ENCODE data around the gene HACD4.

The HACD4 gene

GRCh38 chr9:21016701-21017491 lies 14.5 kb downstream of the HACD4 start:
- Histone ChIP-seq H3K9me3 (ENCODE audit: control insufficient read depth in 1 of 2, low read length in 2 of 2) (no peaks in the 10 kb centered on the region), H3K36me3 (ENCODE audit: control insufficient read depth in 1 of 2, insufficient read depth in 2 of 2, low read length in 2 of 2) (peaks cover 3 to 6% of the 10 kb centered on the region in 2 donors), H3K27ac (ENCODE audit: low read length) (no peak overlapping the region), H3K4me3 (ENCODE audit: low read depth in 1 of 2, low read length in 2 of 2) (no peak overlapping the region), H3K4me1 (ENCODE audit: control insufficient read depth in 1 of 2, insufficient read depth in 2 of 2, low read length in 2 of 2) (peaks cover 0 to 8% of the 10 kb centered on the region in 2 donors), H3K27me3 (ENCODE audit: low read depth, low read length) (no peaks in the 10 kb centered on the region)

DNA sequence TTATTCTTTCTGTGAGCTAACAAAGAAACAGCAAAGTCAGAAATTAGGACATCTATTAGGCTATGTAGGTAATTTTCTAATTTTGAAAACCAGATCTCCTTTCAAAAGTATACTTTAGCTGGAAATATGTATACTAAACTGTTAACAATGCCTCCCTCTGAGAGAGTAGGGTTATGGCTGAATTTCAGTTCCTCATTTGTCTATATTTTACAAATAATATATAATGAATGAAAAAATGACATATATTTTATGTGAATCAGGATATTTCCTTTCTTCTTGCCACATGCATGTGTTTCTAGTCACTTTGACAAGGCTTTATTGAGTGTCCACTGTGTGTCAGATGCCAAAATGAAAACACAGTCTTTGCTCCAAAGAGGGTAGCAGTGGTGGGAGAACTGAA lies 15.4 kb downstream of the HACD4 start:
- no peaks in the 10 kb centered on the region for H3K27me3 ChIP-seq (ENCODE audit: low read depth, low read length)

GRCh38 chr9:21015129-21015815 lies 16.2 kb downstream of the HACD4 start:
- Histone ChIP-seq H3K36me3 (ENCODE audit: control insufficient read depth in 1 of 2, insufficient read depth in 2 of 2, low read length in 2 of 2) (peaks cover 6 to 13% of the 10 kb centered on the region in 2 donors), H3K4me1 (ENCODE audit: control insufficient read depth in 1 of 2, insufficient read depth in 2 of 2, low read length in 2 of 2) (peaks cover 0 to 8% of the 10 kb centered on the region in 2 donors), H3K27ac (ENCODE audit: low read length) (no peak overlapping the region), H3K9me3 (ENCODE audit: control insufficient read depth in 1 of 2, low read length in 2 of 2) (no peaks in the 10 kb centered on the region), H3K4me3 (ENCODE audit: low read depth in 1 of 2, low read length in 2 of 2) (no peak overlapping the region), H3K27me3 (ENCODE audit: low read depth, low read length) (no peaks in the 10 kb centered on the region)

More for the DNA sequence above, 15.4 kb downstream of the HACD4 start:
- Histone ChIP-seq H3K27ac (ENCODE audit: low read length) (no peak overlapping the region), H3K4me1 (ENCODE audit: control insufficient read depth in 1 of 2, insufficient read depth in 2 of 2, low read length in 2 of 2) (peaks cover 0 to 8% of the 10 kb centered on the region in 2 donors), H3K36me3 (ENCODE audit: control insufficient read depth in 1 of 2, insufficient read depth in 2 of 2, low read length in 2 of 2) (peaks cover 6 to 8% of the 10 kb centered on the region in 2 donors), H3K9me3 (ENCODE audit: control insufficient read depth in 1 of 2, low read length in 2 of 2) (no peaks in the 10 kb centered on the region), H3K4me3 (ENCODE audit: low read depth in 1 of 2, low read length in 2 of 2) (no peak overlapping the region)

DNA sequence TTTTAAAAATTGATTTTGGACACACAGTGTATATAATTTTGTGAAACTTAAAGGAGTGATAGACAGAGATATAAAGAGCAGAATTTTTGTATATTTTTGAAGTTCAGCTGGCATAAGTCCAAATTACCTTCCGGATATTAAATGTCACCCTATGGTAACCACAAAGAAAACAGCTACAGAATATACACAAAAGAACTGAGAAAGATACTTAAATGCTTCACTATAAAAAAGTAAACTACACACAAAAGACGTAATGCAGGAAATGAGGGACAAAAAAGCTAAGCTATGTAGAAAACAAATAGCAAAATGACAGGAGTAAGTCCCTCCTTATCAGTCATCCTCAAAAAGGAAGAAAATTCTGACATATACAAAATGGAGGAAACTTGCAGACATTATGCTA lies 29.4 kb downstream of the HACD4 start:
- Histone ChIP-seq H3K27ac (ENCODE audit: low read length) (no peak overlapping the region), H3K36me3 (ENCODE audit: control insufficient read depth in 1 of 2, insufficient read depth in 2 of 2, low read length in 2 of 2) (peaks cover 17 to 23% of the 10 kb centered on the region in 2 donors), H3K9me3 (ENCODE audit: control insufficient read depth in 1 of 2, low read length in 2 of 2) (peaks cover 0 to 9% of the 10 kb centered on the region in 2 donors), H3K27me3 (ENCODE audit: low read depth, low read length) (no peaks in the 10 kb centered on the region), H3K4me1 (ENCODE audit: control insufficient read depth in 1 of 2, insufficient read depth in 2 of 2, low read length in 2 of 2) (peaks cover 0 to 7% of the 10 kb centered on the region in 2 donors), H3K4me3 (ENCODE audit: low read depth in 1 of 2, low read length in 2 of 2) (no peak overlapping the region)

DNA sequence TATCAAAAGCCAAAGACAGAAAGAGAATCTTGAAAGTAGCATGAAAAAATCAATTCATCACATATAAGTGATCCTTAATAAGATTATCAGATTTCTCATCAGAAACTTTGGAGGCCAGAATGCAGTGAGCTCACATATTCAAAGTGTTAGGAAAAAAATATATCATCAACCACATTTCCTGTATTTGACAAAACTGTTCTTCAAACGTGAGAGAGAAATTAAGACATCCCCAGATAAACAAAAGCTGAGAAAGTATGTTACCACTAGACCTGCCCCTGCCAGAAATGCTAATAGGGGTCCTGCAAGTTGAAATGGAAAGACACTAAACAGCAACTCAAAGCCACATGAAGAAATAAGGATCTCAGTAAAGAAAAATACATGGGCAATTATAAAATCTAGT lies 29.9 kb downstream of the HACD4 start:
- Histone ChIP-seq H3K27ac (ENCODE audit: low read length) (no peak overlapping the region), H3K9me3 (ENCODE audit: control insufficient read depth in 1 of 2, low read length in 2 of 2) (peaks cover 0 to 9% of the 10 kb centered on the region in 2 donors)

GRCh38 chr9:20997503-20998076 lies 33.9 kb downstream of the HACD4 start:
- no peak overlapping the region for H3K27ac ChIP-seq (ENCODE audit: low read length)
- H3K36me3 ChIP-seq (ENCODE audit: control insufficient read depth in 1 of 2, insufficient read depth in 2 of 2, low read length in 2 of 2): peaks cover 0 to 11% of the 10 kb centered on the region in 2 donors
- peaks cover 0 to 7% of the 10 kb centered on the region in 2 donors for H3K4me1 ChIP-seq (ENCODE audit: control insufficient read depth in 1 of 2, insufficient read depth in 2 of 2, low read length in 2 of 2)
- no peaks in the 10 kb centered on the region for H3K27me3 ChIP-seq (ENCODE audit: low read depth, low read length)
- peaks cover 0 to 9% of the 10 kb centered on the region in 2 donors for H3K9me3 ChIP-seq (ENCODE audit: control insufficient read depth in 1 of 2, low read length in 2 of 2)
- no peak overlapping the region for H3K4me3 ChIP-seq (ENCODE audit: low read depth in 1 of 2, low read length in 2 of 2)

More for the DNA sequence above, 29.9 kb downstream of the HACD4 start:
- Histone ChIP-seq H3K36me3 (ENCODE audit: control insufficient read depth in 1 of 2, insufficient read depth in 2 of 2, low read length in 2 of 2) (peaks cover 12 to 20% of the 10 kb centered on the region in 2 donors), H3K4me1 (ENCODE audit: control insufficient read depth in 1 of 2, insufficient read depth in 2 of 2, low read length in 2 of 2) (peaks cover 0 to 7% of the 10 kb centered on the region in 2 donors), H3K27me3 (ENCODE audit: low read depth, low read length) (no peaks in the 10 kb centered on the region), H3K4me3 (ENCODE audit: low read depth in 1 of 2, low read length in 2 of 2) (no peak overlapping the region)

DNA sequence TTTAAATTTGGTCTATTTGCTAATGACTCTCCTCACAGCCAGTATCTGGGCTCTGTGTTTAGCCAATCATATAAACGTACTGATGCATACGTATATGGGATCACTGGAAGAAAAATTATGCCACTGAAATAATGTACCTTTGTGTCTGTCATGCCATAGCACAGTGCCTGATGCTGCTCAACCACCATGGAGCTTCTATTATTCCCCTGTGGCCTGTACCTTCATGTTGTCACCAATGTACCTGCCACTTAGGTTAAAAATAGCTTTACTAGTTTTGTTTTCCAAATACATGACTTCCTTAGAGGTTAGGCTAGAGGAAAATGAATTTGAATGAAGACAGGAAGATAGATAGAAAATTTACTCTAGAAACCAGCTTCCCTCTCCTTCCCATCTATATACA lies 34.6 kb downstream of the HACD4 start:
- Histone ChIP-seq H3K4me1 (ENCODE audit: control insufficient read depth in 1 of 2, insufficient read depth in 2 of 2, low read length in 2 of 2) (peaks cover 0 to 7% of the 10 kb centered on the region in 2 donors), H3K36me3 (ENCODE audit: control insufficient read depth in 1 of 2, insufficient read depth in 2 of 2, low read length in 2 of 2) (peaks cover 0 to 11% of the 10 kb centered on the region in 2 donors), H3K27me3 (ENCODE audit: low read depth, low read length) (no peaks in the 10 kb centered on the region), H3K4me3 (ENCODE audit: low read depth in 1 of 2, low read length in 2 of 2) (no peak overlapping the region), H3K9me3 (ENCODE audit: control insufficient read depth in 1 of 2, low read length in 2 of 2) (peaks cover 0 to 9% of the 10 kb centered on the region in 2 donors), H3K27ac (ENCODE audit: low read length) (no peak overlapping the region)

GRCh38 chr9:20995616-20996015 lies 35.8 kb downstream of the HACD4 start:
- H3K4me3 ChIP-seq (ENCODE audit: low read depth in 1 of 2, low read length in 2 of 2): no peak overlapping the region
- H3K27ac ChIP-seq (ENCODE audit: low read length): no peak overlapping the region
- no peaks in the 10 kb centered on the region for H3K27me3 ChIP-seq (ENCODE audit: low read depth, low read length)
- peaks cover 0 to 8% of the 10 kb centered on the region in 2 donors for H3K36me3 ChIP-seq (ENCODE audit: control insufficient read depth in 1 of 2, insufficient read depth in 2 of 2, low read length in 2 of 2)
- peaks cover 0 to 7% of the 10 kb centered on the region in 2 donors for H3K4me1 ChIP-seq (ENCODE audit: control insufficient read depth in 1 of 2, insufficient read depth in 2 of 2, low read length in 2 of 2)
- no peaks in the 10 kb centered on the region for H3K9me3 ChIP-seq (ENCODE audit: control insufficient read depth in 1 of 2, low read length in 2 of 2)

DNA sequence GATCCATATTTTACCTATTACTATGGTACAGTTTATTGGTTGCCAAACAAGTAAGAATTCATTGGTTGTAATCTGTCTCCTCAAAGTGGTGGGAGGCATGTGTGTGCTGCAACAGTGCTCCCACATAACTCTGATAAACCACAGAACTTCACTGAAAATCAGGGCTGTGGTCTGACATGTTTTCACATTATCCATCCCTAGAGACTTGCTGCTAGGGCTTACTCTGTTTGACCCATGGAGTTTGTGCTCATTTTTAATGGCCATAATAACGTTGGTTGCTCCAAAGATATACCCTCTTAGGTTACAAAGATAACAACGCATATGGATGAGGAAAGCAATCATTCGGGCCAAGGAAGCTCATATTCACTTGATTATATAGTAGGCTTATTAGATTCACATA lies 37.0 kb downstream of the HACD4 start:
- H3K9me3 ChIP-seq (ENCODE audit: control insufficient read depth in 1 of 2, low read length in 2 of 2): no peaks in the 10 kb centered on the region
- H3K27ac ChIP-seq (ENCODE audit: low read length): no peak overlapping the region
- peaks cover 0 to 13% of the 10 kb centered on the region in 2 donors for H3K4me1 ChIP-seq (ENCODE audit: control insufficient read depth in 1 of 2, insufficient read depth in 2 of 2, low read length in 2 of 2)
- H3K27me3 ChIP-seq (ENCODE audit: low read depth, low read length): no peaks in the 10 kb centered on the region
- H3K4me3 ChIP-seq (ENCODE audit: low read depth in 1 of 2, low read length in 2 of 2): no peak overlapping the region
- peaks cover 5 to 13% of the 10 kb centered on the region in 2 donors for H3K36me3 ChIP-seq (ENCODE audit: control insufficient read depth in 1 of 2, insufficient read depth in 2 of 2, low read length in 2 of 2)

GRCh38 chr9:20990867-20991266 lies 40.6 kb downstream of the HACD4 start:
- H3K4me1 ChIP-seq (ENCODE audit: control insufficient read depth in 1 of 2, insufficient read depth in 2 of 2, low read length in 2 of 2): peaks cover 0 to 21% of the 10 kb centered on the region in 2 donors
- no peaks in the 10 kb centered on the region for H3K27me3 ChIP-seq (ENCODE audit: low read depth, low read length)
- no peak overlapping the region for H3K4me3 ChIP-seq (ENCODE audit: low read depth in 1 of 2, low read length in 2 of 2)
- H3K9me3 ChIP-seq (ENCODE audit: control insufficient read depth in 1 of 2, low read length in 2 of 2): no peaks in the 10 kb centered on the region
- no peak overlapping the region for H3K27ac ChIP-seq (ENCODE audit: low read length)
- H3K36me3 ChIP-seq (ENCODE audit: control insufficient read depth in 1 of 2, insufficient read depth in 2 of 2, low read length in 2 of 2): peaks cover 5 to 13% of the 10 kb centered on the region in 2 donors

DNA sequence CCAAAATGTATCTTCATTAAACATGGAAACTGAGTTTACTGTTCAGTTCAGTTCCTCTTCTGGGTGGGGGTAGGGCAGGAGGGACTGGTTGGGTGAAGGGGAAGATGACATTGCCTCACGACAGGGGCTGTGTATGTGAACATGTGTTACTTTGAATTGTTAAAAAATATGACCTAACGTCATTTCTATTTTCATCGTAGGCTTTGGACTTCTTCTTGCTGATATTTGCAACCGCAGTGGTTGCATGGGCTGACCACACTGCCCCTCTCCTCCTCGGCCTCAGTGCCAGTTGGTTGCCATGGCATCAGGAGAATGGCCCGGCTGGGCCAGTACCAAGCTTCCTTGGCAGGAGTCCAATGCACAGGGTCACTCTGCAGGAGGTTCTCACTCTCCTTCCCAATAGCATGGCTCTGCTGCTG lies 41.5 kb downstream of the HACD4 start:
- H3K4me1 ChIP-seq (ENCODE audit: control insufficient read depth in 1 of 2, insufficient read depth in 2 of 2, low read length in 2 of 2): peaks cover 0 to 28% of the 10 kb centered on the region in 2 donors
- no peak overlapping the region for H3K4me3 ChIP-seq (ENCODE audit: low read depth in 1 of 2, low read length in 2 of 2)
- peaks cover 5 to 13% of the 10 kb centered on the region in 2 donors for H3K36me3 ChIP-seq (ENCODE audit: control insufficient read depth in 1 of 2, insufficient read depth in 2 of 2, low read length in 2 of 2)
- no peak overlapping the region for H3K27ac ChIP-seq (ENCODE audit: low read length)
- no peaks in the 10 kb centered on the region for H3K9me3 ChIP-seq (ENCODE audit: control insufficient read depth in 1 of 2, low read length in 2 of 2)
- H3K27me3 ChIP-seq (ENCODE audit: low read depth, low read length): no peaks in the 10 kb centered on the region

Measured in muscle layer of duodenum (tissue), 2 donors.